GM12874 (cell line): Measurements from ENCODE around the gene C10orf53.

Source experiments
- TF ChIP-seq, protein P1 (sequence below): IDR thresholded peaks from 2 replicates; pipeline ENCODE4 v1.5.1; 2011; ENCODE audit warnings: low read depth, mild to moderate bottlenecking, control low read depth, low read length, moderate library complexity; ENCODE audit not compliant: insufficient read depth

The C10orf53 gene

DNA sequence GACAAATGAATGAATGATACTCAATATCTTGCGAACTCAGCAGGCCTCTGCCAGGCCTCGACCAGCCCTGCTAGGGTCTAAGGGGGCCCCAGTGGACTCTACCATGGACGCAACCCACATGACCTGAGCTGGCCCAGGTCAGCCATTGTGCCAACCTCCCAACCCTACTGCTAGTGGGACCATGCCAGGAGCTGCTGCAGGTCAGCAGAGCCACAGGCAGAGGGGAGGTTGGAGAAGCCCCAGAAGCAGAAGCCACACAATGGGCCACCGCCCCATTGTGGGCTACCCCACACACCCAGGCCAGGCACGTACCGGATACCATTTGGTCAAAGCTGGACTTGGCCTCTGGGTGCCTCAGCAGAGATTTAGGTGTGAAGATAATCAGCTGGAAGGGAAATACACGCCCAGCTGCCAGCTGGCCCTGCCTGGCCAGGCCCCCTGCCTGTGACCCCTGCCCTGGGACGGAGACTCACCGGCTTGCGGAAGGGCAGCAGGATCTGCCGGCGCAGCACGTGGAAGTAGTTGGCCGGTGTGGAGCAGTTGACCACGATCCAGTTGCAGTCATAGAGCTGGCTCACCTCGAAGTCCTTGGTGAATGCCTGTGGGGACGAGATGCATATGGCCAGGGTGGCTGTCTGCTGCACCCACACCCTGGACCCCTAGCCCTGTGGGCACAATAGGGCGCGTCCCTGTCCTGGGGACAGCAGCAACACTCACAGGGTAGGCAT is 58.2 kb downstream of the C10orf53 start:
- TF ChIP-seq, protein P1, sequence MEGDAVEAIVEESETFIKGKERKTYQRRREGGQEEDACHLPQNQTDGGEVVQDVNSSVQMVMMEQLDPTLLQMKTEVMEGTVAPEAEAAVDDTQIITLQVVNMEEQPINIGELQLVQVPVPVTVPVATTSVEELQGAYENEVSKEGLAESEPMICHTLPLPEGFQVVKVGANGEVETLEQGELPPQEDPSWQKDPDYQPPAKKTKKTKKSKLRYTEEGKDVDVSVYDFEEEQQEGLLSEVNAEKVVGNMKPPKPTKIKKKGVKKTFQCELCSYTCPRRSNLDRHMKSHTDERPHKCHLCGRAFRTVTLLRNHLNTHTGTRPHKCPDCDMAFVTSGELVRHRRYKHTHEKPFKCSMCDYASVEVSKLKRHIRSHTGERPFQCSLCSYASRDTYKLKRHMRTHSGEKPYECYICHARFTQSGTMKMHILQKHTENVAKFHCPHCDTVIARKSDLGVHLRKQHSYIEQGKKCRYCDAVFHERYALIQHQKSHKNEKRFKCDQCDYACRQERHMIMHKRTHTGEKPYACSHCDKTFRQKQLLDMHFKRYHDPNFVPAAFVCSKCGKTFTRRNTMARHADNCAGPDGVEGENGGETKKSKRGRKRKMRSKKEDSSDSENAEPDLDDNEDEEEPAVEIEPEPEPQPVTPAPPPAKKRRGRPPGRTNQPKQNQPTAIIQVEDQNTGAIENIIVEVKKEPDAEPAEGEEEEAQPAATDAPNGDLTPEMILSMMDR: no peak

DNA sequence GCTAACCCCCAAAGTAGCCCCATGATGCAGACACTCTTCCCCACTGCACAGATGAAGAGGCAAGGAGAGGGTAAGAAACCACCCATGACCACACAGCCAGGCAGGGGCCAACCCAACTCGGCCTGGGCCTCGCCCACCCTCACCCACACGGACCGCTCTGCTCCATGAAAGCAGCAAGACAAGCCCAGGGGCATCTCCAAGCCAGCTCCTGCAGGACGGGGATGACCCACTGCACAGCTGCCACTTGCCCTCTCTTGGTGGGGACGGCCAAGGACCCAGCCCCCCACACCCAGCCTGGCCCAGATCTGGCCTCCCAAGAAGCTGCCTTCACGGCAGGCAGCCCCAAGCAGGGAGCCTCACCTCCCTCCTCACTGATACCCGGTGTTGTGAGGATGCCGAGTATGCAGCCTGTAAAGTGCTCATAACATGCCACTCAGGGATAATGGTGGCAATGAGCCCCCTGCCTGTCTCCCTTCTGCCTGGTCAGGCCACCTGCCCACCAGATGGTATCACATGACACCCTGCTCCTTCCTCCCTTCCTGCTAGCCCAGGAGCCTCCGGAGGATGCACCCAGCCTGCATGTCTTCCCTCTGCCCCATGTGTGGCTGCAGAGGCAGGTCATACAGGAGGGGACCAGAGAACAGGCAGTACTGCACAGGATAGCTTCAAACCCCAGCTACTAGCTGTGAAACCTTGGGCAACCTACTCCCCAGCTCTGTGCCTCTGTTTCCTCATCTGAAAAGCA is 59.3 kb downstream of the C10orf53 start:
- TF ChIP-seq, protein P1: no peak

DNA sequence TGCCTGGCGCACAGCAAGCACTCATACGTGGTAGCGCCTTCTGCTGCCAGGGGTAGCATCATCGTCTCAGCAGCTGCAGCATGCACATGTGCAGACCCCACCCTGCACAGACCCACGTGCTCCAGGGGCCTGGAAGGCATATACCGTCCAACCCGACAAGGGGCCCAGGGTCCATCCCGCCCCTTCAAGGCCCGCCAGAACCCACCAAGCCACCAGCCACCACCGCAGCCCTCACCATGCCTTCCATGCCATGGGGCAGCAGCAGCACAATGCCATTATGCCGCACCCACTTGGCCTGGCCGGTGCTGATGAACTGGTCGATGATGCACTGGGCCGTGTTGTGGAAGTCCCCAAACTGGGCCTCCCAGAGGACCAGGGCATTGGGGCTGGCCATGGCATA is 60.0 kb downstream of the C10orf53 start:
- TF ChIP-seq, protein P1: no peak

DNA sequence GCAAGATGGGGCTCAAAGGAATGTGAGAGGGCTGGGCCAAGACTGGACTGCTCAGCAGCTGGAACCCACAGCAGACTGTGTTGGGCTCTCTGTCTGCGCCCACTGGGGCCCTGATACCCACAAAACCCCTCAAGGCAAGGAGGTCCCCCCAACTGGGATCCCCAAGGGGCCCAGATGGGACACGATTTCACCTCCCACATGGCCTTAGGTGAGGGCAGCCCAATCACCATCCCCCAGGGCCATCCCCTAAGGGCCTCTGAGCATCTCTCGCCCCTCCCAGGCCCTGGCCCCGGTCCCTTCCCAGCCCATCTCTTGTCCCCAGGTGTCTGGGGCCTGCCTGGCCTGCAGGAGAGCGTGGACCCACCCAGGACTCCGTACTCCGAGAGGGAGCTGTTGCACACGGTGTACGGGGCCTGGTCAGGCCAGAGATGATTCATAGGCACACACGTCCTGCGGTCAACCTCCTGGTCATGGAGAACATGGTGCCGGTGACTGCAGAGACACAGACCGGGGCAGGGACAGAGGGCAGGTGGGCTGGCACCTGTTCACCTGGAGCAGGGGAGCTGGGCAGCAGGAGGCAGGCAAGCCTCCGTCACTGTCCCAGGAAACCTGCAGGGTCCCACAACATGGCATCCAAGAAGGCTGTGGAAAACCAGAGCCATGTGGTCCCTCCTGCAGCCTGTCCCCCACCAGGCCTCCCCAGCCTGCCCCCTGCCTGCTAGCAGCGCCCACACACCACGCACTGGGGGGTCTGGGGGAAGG is 61.1 kb downstream of the C10orf53 start:
- TF ChIP-seq, protein P1: no peak

DNA sequence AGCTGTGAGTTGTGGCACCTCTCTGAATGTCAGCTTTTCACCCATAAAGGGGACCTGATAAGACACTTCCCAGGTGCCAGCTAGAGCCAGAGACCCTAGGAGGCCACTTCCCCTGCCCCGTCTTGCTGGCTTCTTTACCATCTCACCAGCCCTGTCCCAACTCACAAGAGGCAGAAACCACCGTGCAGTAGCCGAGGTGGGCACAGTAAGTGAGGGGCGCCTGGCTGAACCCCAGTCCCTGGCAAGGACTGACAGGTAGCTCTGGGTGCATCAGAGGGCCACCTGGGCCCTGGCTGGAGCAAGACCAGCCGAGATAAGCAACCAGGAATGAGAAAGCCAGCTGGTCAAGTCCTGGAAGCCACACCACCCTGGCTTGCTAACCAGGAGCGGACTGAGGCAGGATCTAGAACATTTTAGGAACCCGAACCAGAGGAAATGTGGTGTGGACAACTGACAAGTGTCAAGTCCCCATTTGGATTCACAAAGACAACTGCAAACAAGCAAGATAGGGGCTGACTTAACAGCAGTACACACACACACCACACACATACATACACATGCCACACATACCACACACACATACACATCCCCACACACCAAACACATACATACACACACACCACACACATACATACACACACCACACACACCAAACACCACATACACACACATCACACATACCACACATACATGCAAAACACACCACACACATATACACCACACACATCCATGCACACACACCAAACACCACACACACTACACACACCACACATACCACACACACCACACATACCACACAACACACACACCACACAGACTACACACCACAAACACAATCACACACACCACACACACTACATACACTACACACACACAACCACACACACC is 61.9 kb downstream of the C10orf53 start:
- TF ChIP-seq, protein P1: no peak

DNA sequence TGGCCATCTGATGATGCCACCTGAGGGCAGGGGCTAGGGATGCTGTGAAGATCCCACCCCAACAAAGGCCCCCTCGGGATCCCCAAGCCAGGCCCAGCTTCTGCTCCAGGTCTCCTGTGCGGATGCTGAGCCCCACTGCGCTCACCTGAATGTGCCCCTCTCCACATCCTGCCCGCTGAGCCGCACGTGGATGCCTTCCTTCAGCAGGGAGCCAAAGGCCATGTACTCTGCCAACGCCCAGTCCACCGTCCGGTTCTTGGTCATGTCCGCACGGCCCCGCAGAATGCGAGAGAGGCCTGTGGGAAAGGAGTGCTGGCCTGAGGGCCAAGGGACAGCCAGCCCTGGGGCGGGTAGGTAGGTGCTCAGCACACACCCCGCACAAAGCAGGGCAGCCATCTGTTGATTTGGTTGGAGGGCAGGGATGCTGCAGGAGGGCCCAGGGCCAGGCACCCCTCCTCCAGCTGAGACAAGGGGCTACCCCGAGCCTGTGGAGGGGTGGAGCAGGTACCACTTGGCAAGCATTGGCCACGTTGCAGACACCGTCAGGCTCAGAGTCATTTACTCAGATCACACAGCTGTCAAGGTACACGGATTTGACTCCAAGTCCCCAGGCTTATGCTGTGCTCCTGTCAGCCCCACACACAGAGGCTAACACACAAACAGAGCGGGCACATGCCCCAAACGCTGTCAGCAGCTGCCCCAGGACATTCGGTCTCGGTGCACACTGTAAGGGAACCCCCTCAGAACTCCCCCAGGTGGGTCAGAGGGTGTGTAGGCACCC is 63.4 kb downstream of the C10orf53 start:
- TF ChIP-seq, protein P1: no peak
